ENCODE data around the gene IL4R. TPM values are rescaled to one million over a fixed set of nuclear protein-coding genes. Genes with fewer than 3 reads are reported as not detected.

IL4R gene
- total and polyA plus RNA-seq, 2 of the 13 experiments (the other 11 are each of a cell fraction or from before 2014, with no cell fraction given), result 15.9 to 49.6 TPM

DNA sequence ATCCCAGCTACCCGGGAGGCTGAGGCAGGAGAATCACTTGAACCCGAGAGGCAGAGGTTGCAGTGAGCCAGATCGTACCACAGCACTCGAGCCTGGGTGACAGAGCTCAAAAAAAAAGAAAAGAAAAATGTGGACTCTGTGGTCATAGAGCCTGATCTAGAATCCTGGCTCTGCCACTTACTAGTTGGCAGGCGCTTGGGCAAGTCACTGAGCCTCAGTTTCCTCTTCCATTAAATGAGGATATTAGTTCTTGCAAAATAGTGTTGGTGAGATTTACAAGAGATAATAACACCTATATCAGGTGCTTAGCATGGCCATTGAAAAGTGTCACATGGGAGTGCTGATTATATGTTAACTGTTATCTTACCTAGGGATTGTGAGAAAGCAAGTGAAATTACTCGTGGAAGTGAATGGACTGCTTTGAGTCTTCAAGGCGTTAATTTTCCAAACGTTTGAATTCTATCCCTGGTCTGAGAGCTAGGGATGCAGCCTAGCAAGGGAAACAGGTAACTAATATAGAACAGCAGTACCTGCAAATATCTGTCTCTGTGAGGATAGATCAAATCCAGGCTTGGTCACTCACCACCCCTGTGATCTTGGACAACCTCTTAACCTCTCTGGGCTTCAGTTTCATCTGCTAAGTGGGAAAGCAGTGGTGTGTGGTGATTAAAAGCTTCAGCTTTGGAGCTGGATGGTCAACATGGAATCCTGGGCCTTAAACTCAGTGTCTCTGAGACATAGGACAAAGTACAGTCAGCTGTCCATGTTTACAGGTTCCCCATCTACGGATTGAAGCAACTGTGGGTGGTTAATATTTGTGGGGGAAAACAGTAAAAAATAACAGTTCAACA, 44.2 kb upstream of the IL4R start (continued):
- no peak for TF ChIP-seq ZBTB26 (CRISPR knock-in tag; IDR thresholded peaks at IDR 0.05; ENCODE audit: borderline replicate concordance)
- no peak for TF ChIP-seq MED13 (CRISPR knock-in tag; IDR thresholded peaks at IDR 0.05)
- TF ChIP-seq ZNF230 (CRISPR knock-in tag; IDR thresholded peaks at IDR 0.05), result no peak
- TF ChIP-seq ZFP36 (IDR thresholded peaks at IDR 0.05; ENCODE audit: borderline replicate concordance, low read depth, low read length, partially characterized antibody), result no peak
- TF ChIP-seq MXD4 (CRISPR knock-in tag; IDR thresholded peaks at IDR 0.05), result no peak
- no peak for TF ChIP-seq MATR3 (CRISPR knock-in tag; IDR thresholded peaks at IDR 0.05)
- TF ChIP-seq, protein P1, sequence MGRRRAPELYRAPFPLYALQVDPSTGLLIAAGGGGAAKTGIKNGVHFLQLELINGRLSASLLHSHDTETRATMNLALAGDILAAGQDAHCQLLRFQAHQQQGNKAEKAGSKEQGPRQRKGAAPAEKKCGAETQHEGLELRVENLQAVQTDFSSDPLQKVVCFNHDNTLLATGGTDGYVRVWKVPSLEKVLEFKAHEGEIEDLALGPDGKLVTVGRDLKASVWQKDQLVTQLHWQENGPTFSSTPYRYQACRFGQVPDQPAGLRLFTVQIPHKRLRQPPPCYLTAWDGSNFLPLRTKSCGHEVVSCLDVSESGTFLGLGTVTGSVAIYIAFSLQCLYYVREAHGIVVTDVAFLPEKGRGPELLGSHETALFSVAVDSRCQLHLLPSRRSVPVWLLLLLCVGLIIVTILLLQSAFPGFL (CRISPR knock-in tag; IDR thresholded peaks at IDR 0.05), result no peak
- TF ChIP-seq ZNF354B (CRISPR knock-in tag; IDR thresholded peaks at IDR 0.05), result no peak; the same call in 1 of the 2 replicates
- TF ChIP-seq ZSCAN30 (CRISPR knock-in tag; IDR thresholded peaks at IDR 0.05), result no peak
- no peak for TF ChIP-seq ZNF124 (CRISPR knock-in tag; IDR thresholded peaks at IDR 0.05)
- no peak for TF ChIP-seq ZNF282 (IDR thresholded peaks at IDR 0.05; ENCODE audit: partially characterized antibody)
- no peak for TF ChIP-seq RBAK (CRISPR knock-in tag; IDR thresholded peaks at IDR 0.05)
- TF ChIP-seq, protein P2, sequence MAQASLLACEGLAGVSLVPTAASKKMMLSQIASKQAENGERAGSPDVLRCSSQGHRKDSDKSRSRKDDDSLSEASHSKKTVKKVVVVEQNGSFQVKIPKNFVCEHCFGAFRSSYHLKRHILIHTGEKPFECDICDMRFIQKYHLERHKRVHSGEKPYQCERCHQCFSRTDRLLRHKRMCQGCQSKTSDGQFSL (CRISPR knock-in tag; IDR thresholded peaks at IDR 0.05), result no peak
- no peak for TF ChIP-seq ZNF367 (CRISPR knock-in tag; IDR thresholded peaks at IDR 0.05; ENCODE audit: borderline replicate concordance)
- TF ChIP-seq, protein P3, sequence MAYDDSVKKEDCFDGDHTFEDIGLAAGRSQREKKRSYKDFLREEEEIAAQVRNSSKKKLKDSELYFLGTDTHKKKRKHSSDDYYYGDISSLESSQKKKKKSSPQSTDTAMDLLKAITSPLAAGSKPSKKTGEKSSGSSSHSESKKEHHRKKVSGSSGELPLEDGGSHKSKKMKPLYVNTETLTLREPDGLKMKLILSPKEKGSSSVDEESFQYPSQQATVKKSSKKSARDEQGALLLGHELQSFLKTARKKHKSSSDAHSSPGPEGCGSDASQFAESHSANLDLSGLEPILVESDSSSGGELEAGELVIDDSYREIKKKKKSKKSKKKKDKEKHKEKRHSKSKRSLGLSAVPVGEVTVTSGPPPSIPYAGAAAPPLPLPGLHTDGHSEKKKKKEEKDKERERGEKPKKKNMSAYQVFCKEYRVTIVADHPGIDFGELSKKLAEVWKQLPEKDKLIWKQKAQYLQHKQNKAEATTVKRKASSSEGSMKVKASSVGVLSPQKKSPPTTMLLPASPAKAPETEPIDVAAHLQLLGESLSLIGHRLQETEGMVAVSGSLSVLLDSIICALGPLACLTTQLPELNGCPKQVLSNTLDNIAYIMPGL (CRISPR knock-in tag; IDR thresholded peaks at IDR 0.05; ENCODE audit: borderline replicate concordance in 1 of 2, low read depth in 1 of 2), result 0 out of 4 replicates have a peak, but pooled peaks of 1 of the 2 experiments have one; percentile 29
- TF ChIP-seq, protein P4, sequence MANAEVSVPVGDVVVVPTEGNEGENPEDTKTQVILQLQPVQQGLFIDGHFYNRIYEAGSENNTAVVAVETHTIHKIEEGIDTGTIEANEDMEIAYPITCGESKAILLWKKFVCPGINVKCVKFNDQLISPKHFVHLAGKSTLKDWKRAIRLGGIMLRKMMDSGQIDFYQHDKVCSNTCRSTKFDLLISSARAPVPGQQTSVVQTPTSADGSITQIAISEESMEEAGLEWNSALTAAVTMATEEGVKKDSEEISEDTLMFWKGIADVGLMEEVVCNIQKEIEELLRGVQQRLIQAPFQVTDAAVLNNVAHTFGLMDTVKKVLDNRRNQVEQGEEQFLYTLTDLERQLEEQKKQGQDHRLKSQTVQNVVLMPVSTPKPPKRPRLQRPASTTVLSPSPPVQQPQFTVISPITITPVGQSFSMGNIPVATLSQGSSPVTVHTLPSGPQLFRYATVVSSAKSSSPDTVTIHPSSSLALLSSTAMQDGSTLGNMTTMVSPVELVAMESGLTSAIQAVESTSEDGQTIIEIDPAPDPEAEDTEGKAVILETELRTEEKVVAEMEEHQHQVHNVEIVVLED (CRISPR knock-in tag; IDR thresholded peaks at IDR 0.05; ENCODE audit: borderline replicate concordance), result no peak
- no peak; the same call in 1 of the 2 replicates for TF ChIP-seq ZBTB42 (CRISPR knock-in tag; IDR thresholded peaks at IDR 0.05)

Measured in HepG2 (cell line).